GM12873 (cell line): ENCODE data around the gene SYTL4.

Source experiments
- TF ChIP-seq, protein P1 (sequence below): IDR thresholded peaks from 2 replicates; pipeline ENCODE4 v1.5.1; 2012; ENCODE audit warnings: low read depth, mild to moderate bottlenecking, moderate library complexity, low read length, control low read depth; ENCODE audit not compliant: insufficient read depth; ENCODE audit errors: missing control alignments

SYTL4 gene

GRCh38 chrX:100685284-100685996, 46.5 kb downstream of the SYTL4 start:
- TF ChIP-seq, protein P1, sequence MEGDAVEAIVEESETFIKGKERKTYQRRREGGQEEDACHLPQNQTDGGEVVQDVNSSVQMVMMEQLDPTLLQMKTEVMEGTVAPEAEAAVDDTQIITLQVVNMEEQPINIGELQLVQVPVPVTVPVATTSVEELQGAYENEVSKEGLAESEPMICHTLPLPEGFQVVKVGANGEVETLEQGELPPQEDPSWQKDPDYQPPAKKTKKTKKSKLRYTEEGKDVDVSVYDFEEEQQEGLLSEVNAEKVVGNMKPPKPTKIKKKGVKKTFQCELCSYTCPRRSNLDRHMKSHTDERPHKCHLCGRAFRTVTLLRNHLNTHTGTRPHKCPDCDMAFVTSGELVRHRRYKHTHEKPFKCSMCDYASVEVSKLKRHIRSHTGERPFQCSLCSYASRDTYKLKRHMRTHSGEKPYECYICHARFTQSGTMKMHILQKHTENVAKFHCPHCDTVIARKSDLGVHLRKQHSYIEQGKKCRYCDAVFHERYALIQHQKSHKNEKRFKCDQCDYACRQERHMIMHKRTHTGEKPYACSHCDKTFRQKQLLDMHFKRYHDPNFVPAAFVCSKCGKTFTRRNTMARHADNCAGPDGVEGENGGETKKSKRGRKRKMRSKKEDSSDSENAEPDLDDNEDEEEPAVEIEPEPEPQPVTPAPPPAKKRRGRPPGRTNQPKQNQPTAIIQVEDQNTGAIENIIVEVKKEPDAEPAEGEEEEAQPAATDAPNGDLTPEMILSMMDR = peak; percentile 90

DNA sequence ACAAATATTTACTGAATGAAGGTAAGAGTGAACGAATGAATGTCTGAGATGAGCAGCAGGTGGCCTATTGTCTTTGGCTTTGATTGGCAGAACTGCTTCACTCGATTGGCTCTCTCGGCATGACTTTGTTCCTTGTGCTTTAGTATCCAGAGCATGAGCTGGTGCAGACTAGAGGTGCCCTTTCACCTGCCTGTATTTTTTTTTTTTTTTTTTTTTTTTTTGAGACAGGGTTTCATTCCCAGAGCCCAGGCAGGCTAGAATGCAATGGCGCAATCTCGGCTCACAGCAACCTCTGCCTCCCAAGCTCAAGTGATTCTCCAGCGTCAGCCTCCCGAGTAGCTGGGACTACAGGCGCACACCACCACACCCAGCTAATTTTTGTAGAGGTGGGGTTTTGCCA, 49.0 kb downstream of the SYTL4 start:
- TF ChIP-seq, protein P1 = no peak

DNA sequence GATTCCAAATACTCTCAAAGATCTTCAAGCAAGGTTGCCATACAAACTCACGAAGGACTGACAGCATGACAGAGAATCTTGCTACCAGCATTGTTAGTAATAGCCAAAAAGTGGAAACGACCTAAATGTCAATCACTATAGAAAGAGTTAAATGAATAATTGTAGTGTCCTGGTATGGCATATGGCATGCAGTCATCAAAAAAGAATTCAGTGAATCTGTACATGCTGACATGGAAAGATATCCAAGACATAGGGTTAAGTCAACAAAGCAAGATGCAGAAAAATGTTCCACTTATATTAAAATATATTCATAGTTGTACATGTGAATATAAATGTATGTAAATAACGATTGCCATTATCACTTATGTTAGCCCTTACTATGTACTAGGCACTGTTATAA, 50.3 kb downstream of the SYTL4 start:
- TF ChIP-seq, protein P1 = no peak

- TF ChIP-seq, protein P1 = no peak
Observed at GRCh38 chrX:100680756-100681155, 51.2 kb downstream of the SYTL4 start.

DNA sequence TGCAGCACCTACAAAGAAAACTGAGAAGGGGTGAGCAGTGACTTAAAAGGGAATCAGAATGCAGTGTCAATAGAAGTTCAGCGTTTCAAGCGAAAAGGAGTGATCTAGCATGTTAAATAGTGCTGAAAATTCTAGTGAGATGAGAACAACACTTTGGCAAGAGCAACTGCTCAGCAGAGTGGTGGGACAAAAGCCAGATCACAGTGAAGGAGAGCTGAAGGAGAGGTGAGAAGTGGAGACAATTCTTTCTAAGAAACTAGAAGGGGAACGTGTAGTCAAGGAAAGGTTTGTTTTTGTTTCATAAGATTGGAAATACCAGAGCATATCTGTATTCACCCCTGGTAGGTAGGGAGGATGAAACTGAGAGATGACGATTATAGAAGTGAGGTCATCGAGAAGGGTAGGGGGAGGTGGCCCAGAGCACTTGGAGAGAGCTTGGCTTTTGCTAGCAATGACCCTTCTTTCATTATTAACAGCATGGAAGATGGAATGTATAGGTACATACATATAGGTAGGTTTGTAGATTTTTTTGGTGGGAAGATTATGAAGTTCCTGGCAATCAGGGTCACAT, 54.2 kb downstream of the SYTL4 start:
- TF ChIP-seq, protein P1 = no peak

GRCh38 chrX:100674705-100675104, 57.2 kb downstream of the SYTL4 start:
- TF ChIP-seq, protein P1 = no peak

GRCh38 chrX:100673397-100673953, 58.4 kb downstream of the SYTL4 start:
- TF ChIP-seq, protein P1 = no peak
